Activated CD4-positive, alpha-beta T cell treated with anti-CD3 and anti-CD28 coated beads for 24 hours (primary cell): ENCODE results near the gene BET1L.
"Not testable (repeated sequence)": the region's sequence is repeated elsewhere in the genome, so short reads cannot be mapped to it uniquely, and the experiment has no call there.

Experiments
- DNase-seq, 2 donors: peaks; one replicate each; pipeline ENCODE4 v3.0.0-alpha.2; 2020; ENCODE audit warnings: low read depth in 2 of 2

BET1L gene

GRCh38 chr11:196786-197731, 10.1 kb downstream of the BET1L start:
- DNase-seq: no peak

- DNase-seq: not testable (repeated sequence)
These were observed 13.7 kb downstream of the BET1L start for GRCh38 chr11:193481-193880.

- DNase-seq: not testable (repeated sequence)
These were observed 14.5 kb downstream of the BET1L start, which contains the start of gene SCGB1C1 for GRCh38 chr11:192674-193128. Gene SCGB1C1, plus strand, starts transcription at chr11:193078. Its CDS starts 22 bp downstream, at chr11:193100.

- peak in 1 of 2 donors; percentile 50 for DNase-seq
These were observed 15.4 kb downstream of the BET1L start for GRCh38 chr11:191490-192478.

GRCh38 chr11:190546-190945, 16.7 kb downstream of the BET1L start:
- not testable (repeated sequence) for DNase-seq

GRCh38 chr11:189843-190311, 17.3 kb downstream of the BET1L start:
- not testable (repeated sequence) for DNase-seq

- not testable (repeated sequence) for DNase-seq
These were observed 17.9 kb downstream of the BET1L start for GRCh38 chr11:189200-189783.

GRCh38 chr11:180242-180641, 27.0 kb downstream of the BET1L start:
- DNase-seq: not testable (repeated sequence)
